CD4-positive, alpha-beta T cell (primary cell): ENCODE data around the gene TMEM187. TPM values are rescaled to one million over a fixed set of nuclear protein-coding genes. Genes with fewer than 3 reads are reported as not detected.

Experiments used
- ATAC-seq: fragments of 200-7000 bp; cut with Tn5 transposase; one replicate; pipeline ENCODE4 v1.10.0; 2022; ENCODE audit warnings: mild to moderate bottlenecking; ENCODE audit not compliant: poor library complexity
- CTCF ChIA-PET: fragments of 350-600 bp; sonication (Branson Sonifier 250); formaldehyde crosslinking; loops from one replicate; lab custom pipeline; 2021; ENCODE audit warnings: antibody characterized with exemption, inconsistent platforms; lab: Charles Lee
- POLR2A ChIA-PET: fragments of 350-600 bp; sonication (Branson Sonifier 250); formaldehyde crosslinking; loops from one replicate; lab custom pipeline; 2021; ENCODE audit warnings: antibody characterized with exemption, inconsistent platforms; lab: Charles Lee
- DNase-seq, 14 experiments: peaks; one replicate each; pipeline ENCODE4 v3.0.0-alpha.2; 2013 to 2020; ENCODE audit warnings: mixed read lengths in 2 of 14
- H3K27ac ChIP-seq, 2 donors: one replicate each; pipeline versions ENCODE4 v1.5.1 to v1.7.0; 2013; ENCODE audit warnings: low read length in 2 of 2, low read depth in 1 of 2, mild to moderate bottlenecking in 1 of 2
- H3K27me3 ChIP-seq, 2 experiments: 1 replicate in 1 of 2; 2 replicates in 1 of 2; pipeline versions ENCODE4 v1.6.1 to v1.7.0; 2013; ENCODE audit warnings: low read length in 2 of 2, control low read depth in 1 of 2, mild to moderate bottlenecking in 1 of 2, moderate library complexity in 1 of 2; ENCODE audit not compliant: insufficient read depth in 2 of 2, control insufficient read depth in 1 of 2
- H3K36me3 ChIP-seq: one replicate; pipeline ENCODE4 v1.6.1; 2013; ENCODE audit warnings: low read length, control low read depth; ENCODE audit not compliant: insufficient read depth
- H3K4me1 ChIP-seq: one replicate; pipeline ENCODE4 v1.6.1; 2013; ENCODE audit warnings: low read length, control low read depth; ENCODE audit not compliant: insufficient read depth
- H3K4me3 ChIP-seq: one replicate; pipeline ENCODE4 v1.5.1; 2013; ENCODE audit warnings: mild to moderate bottlenecking, low read length, moderate library complexity
- H3K9me3 ChIP-seq, 2 experiments: 1 replicate in 1 of 2; 2 replicates in 1 of 2; pipeline versions ENCODE4 v1.6.1 to v1.7.0; 2013; ENCODE audit warnings: low read length in 2 of 2, mild to moderate bottlenecking in 2 of 2, control low read depth in 1 of 2, moderate library complexity in 1 of 2; ENCODE audit not compliant: control insufficient read depth in 1 of 2, insufficient read depth in 1 of 2
- H3K27ac Mint-ChIP-seq: one replicate; pipeline ENCODE4 v1.8.0; 2020; ENCODE audit warnings: mixed read lengths
- H3K27me3 Mint-ChIP-seq: one replicate; pipeline ENCODE4 v1.8.0; 2021; ENCODE audit warnings: mixed read lengths
- H3K36me3 Mint-ChIP-seq: one replicate; pipeline ENCODE4 v1.8.0; 2021; ENCODE audit warnings: low read depth, mixed read lengths
- H3K4me1 Mint-ChIP-seq: one replicate; pipeline ENCODE4 v1.8.0; 2021; ENCODE audit warnings: low read depth, mixed read lengths
- H3K4me3 Mint-ChIP-seq: one replicate; pipeline ENCODE4 v1.8.0; 2020; ENCODE audit warnings: mild to moderate bottlenecking, mixed read lengths
- H3K9me3 Mint-ChIP-seq: one replicate; pipeline ENCODE4 v1.8.0; 2020; ENCODE audit warnings: mixed read lengths
- intact Hi-C, 2 experiments: fragments of 100-400 bp; cut with DNase I in 1 of 2; cut with micrococcal nuclease in 1 of 2; formaldehyde crosslinking; loops; one replicate each; pipeline versions ENCODE4 v1.15.1 to v1.9.0; 2023 to 2025; cut with DNase I, micrococcal nuclease
- total RNA-seq, 174 experiments: library from RNA in 2 of 174; stranded (reverse) in 2 of 174; gene quantifications; one replicate each; pipeline ENCODE4 v1.2.3 and lab custom pipeline; 2021 to 2026
- TF ChIP-seq, protein P1 (sequence below): fragments of 200-600 bp; IDR thresholded peaks from one replicate; pipeline ENCODE4 v1.8.0; 2022; ENCODE audit warnings: antibody characterized with exemption, mild to moderate bottlenecking

TMEM187 gene
- total RNA-seq, 2 experiments from 2014 or later: 1.4 to 2.0 TPM

DNA sequence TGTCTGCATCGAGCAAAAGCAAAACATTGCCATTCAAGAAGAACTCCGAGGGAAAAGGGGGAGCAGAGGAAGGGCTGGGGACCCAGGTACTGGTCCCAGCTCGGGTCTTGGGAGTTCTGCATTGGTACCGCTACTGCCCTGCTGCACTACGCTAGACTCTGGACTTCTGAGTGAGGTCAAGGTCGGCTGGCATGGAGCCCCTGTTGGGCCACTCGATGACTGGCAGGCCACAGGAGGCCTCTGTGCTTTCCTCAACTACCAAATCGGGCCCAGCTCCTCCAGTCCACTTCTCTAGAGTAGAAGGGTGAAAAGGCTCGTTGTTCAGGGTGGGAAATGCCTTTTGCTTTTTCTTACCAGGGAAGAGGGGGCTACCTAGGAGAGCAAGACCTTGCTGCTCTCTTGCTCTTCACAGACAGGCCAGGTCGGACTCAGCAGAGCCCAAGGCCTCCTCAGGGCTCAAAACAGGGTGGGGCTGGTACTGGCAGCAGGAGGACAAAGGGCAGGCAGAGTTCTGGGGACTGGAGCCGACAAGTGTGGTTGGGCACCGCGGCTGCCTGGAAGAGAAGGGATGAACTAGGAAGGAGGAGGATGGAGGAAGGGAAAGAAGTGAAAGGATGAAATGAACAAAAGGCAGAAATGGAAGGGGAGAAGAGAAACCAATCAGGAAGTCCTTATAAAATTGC lies 56.1 kb downstream of the TMEM187 start:
- ChIA-PET CTCF (no interaction called here), POLR2A (no interaction called here)
- H3K4me1 Mint-ChIP-seq: no peaks in the 10 kb centered on the region
- H3K27me3 Mint-ChIP-seq: no peaks in the 10 kb centered on the region
- H3K27ac ChIP-seq: no peak overlapping the region
- no peaks in the 10 kb centered on the region for H3K27me3 ChIP-seq
- peak overlapping the region; percentile 44 for H3K27ac Mint-ChIP-seq
- H3K4me3 ChIP-seq: no peak overlapping the region
- intact Hi-C loops: no loop called here
- H3K9me3 ChIP-seq: no peaks in the 10 kb centered on the region
- H3K4me3 Mint-ChIP-seq: no peak overlapping the region
- DNase-seq: no peak
- peaks cover 4% of the 10 kb centered on the region for H3K4me1 ChIP-seq
- H3K36me3 ChIP-seq: peaks cover 61% of the 10 kb centered on the region
- H3K36me3 Mint-ChIP-seq: peaks cover 65% of the 10 kb centered on the region
- no peaks in the 10 kb centered on the region for H3K9me3 Mint-ChIP-seq
- ATAC-seq: no peak
- TF ChIP-seq, protein P1, sequence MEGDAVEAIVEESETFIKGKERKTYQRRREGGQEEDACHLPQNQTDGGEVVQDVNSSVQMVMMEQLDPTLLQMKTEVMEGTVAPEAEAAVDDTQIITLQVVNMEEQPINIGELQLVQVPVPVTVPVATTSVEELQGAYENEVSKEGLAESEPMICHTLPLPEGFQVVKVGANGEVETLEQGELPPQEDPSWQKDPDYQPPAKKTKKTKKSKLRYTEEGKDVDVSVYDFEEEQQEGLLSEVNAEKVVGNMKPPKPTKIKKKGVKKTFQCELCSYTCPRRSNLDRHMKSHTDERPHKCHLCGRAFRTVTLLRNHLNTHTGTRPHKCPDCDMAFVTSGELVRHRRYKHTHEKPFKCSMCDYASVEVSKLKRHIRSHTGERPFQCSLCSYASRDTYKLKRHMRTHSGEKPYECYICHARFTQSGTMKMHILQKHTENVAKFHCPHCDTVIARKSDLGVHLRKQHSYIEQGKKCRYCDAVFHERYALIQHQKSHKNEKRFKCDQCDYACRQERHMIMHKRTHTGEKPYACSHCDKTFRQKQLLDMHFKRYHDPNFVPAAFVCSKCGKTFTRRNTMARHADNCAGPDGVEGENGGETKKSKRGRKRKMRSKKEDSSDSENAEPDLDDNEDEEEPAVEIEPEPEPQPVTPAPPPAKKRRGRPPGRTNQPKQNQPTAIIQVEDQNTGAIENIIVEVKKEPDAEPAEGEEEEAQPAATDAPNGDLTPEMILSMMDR: no peak

DNA sequence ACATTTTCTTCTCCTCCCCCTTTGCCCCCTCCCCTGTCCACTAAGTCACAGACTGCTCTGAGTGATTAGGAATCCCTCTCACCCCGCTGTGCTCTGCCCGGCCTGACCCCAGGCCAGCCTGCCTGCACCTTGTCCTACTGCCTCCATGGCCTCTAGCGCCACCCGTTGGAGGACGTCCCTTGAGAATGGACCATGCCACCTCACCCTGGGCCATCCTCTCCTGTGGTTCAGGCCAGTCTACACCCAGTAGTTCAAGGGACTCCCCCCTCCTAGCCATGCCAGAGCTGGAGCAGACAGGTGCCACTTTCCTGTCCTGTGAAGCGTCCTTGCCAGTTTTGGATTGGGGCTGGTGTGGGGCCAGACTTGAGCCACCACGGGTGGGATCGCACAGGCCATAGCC lies 56.9 kb downstream of the TMEM187 start:
- no peaks in the 10 kb centered on the region for H3K27me3 ChIP-seq
- no peak overlapping the region for H3K27ac ChIP-seq
- H3K36me3 ChIP-seq: peaks cover 61% of the 10 kb centered on the region
- peaks cover 8% of the 10 kb centered on the region for H3K4me1 ChIP-seq
- H3K4me3 ChIP-seq: no peak overlapping the region
- TF ChIP-seq, protein P1: no peak
- DNase-seq (no peak), ATAC-seq (no peak)
- H3K4me1 Mint-ChIP-seq: no peaks in the 10 kb centered on the region
- H3K36me3 Mint-ChIP-seq: peaks cover 68% of the 10 kb centered on the region
- intact Hi-C loops: no loop called here
- CTCF ChIA-PET: no interaction called here
- H3K27ac Mint-ChIP-seq: no peak overlapping the region
- no peaks in the 10 kb centered on the region for H3K27me3 Mint-ChIP-seq
- no peak overlapping the region for H3K4me3 Mint-ChIP-seq
- no peaks in the 10 kb centered on the region for H3K9me3 Mint-ChIP-seq
- no peaks in the 10 kb centered on the region for H3K9me3 ChIP-seq
- POLR2A ChIA-PET: no interaction called here

DNA sequence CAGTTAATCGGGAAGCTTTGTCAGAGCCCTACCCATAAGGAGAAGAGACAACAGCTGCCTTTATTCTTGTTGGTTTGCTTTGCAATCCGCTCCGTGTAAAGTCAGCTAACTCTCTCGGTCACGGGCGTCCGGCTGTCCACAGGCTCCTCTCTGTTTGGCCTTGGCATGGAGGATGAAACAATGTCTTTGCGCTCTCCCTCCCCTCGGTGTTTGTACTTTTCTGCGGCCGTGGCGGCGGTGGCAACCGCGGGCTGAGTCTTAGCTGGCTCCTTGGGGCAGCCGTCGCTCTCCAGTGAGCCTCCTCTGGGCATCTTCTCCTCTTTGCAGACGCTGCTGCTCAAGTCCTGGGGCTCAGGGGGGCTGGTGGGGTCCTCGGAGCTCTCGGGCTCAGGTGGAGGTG lies 57.7 kb downstream of the TMEM187 start:
- H3K27me3 ChIP-seq: no peaks in the 10 kb centered on the region
- peaks cover 62% of the 10 kb centered on the region for H3K36me3 ChIP-seq
- H3K4me1 Mint-ChIP-seq: no peaks in the 10 kb centered on the region
- no peaks in the 10 kb centered on the region for H3K9me3 Mint-ChIP-seq
- CTCF ChIA-PET: no interaction called here
- peaks cover 73% of the 10 kb centered on the region for H3K36me3 Mint-ChIP-seq
- H3K27ac Mint-ChIP-seq: no peak overlapping the region
- H3K27ac ChIP-seq: no peak overlapping the region
- H3K4me3 Mint-ChIP-seq: no peak overlapping the region
- H3K27me3 Mint-ChIP-seq: no peaks in the 10 kb centered on the region
- TF ChIP-seq, protein P1: no peak
- H3K4me3 ChIP-seq: no peak overlapping the region
- DNase-seq (no peak), ATAC-seq (no peak)
- POLR2A ChIA-PET: no interaction called here
- H3K9me3 ChIP-seq: no peaks in the 10 kb centered on the region
- intact Hi-C loops: no loop called here
- H3K4me1 ChIP-seq: peaks cover 8% of the 10 kb centered on the region
